ENCODE data around the gene SHANK1. TPM values are rescaled to one million over a fixed set of nuclear protein-coding genes. Genes with fewer than 3 reads are reported as not detected.

The SHANK1 gene
- total and polyA plus RNA-seq, 5 donors from 2014 or later: not detected

DNA sequence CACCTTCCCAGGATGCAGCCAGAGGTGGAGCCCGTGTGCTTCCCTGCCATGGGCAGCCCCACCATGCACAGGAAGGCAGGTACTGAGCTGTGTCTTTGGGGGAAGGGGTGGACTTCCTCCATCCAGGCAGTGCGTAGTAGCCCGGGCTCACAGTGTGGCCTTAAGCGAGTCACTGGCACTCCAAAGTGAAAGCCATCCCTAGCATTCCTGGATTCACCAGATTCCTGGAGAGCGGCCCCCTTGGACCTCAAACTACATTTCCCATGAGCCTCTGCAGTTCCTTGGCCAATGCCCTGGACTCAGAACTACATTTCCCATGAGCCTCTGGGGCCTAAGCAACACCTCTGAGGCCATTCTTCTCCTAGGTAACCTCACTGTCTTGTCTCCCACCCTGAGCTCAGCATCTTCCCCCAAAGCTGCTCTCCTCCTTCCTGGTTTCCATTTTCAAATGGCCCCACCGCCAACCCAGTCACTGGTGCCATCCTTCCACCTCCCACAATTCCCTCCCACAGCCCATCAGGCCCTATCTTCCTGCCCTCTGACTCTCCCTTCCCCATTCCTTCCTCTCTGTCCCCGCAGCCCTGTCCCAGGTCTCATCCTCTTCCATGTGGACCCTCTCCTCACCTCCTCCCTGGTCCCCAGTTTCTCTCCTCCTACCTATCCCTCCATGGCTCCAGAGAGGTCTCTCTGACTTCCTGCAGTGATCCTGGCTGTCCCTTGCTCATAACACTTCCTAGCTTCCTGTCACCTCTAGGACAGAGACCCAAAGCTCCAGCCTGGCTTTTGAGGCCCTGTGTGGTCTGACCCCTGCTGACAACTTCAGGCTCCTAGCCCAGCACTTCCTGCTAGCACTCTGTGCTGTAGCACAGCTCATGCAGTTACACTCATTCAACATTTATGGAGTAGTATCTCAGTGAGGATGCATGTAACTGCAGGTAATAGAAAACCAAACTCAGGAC, 69.9 kb downstream of the SHANK1 start, which contains the start of gene C19orf81:
TSS of gene C19orf81 (plus strand) at position 13 of the 959 bp plus-strand sequence. CDS start at position 13, 0 bp downstream.
- Mint-ChIP-seq H3K4me1 (no peaks in the 10 kb centered on the region), H3K27me3 (peaks cover 12% of the 10 kb centered on the region), H3K27ac (no peak within 1 kb of the TSS), H3K4me3 (no peak within 1 kb of the TSS), H3K36me3 (no peaks in the 10 kb centered on the region), H3K9me3 (peaks cover 0 to 8% (median 3%) of the 10 kb centered on the region in 7 donors)
- Histone ChIP-seq H3K4me3 (ENCODE audit: low read depth, low read length) (no peak within 1 kb of the TSS), H3K9me3 (ENCODE audit: control insufficient read depth in 2 of 2, low read length in 2 of 2) (no peaks in the 10 kb centered on the region), H3K4me1 (ENCODE audit: control insufficient read depth, insufficient read depth, low read length, poor library complexity, severe bottlenecking) (no peaks in the 10 kb centered on the region), H3K36me3 (ENCODE audit: control insufficient read depth, insufficient read depth, low read length) (no peaks in the 10 kb centered on the region), H3K27me3 (ENCODE audit: control insufficient read depth, insufficient read depth, low read length) (peaks cover 3% of the 10 kb centered on the region), H3K27ac (ENCODE audit: insufficient read depth, low read length, poor library complexity, severe bottlenecking) (no peak within 1 kb of the TSS)
- no peak for DNase-seq
- ATAC-seq (ENCODE audit: low read depth in 2 of 2): no peak

- no peaks in the 10 kb centered on the region for H3K36me3 ChIP-seq (ENCODE audit: control insufficient read depth, insufficient read depth, low read length)
- peaks cover 3% of the 10 kb centered on the region for H3K27me3 ChIP-seq (ENCODE audit: control insufficient read depth, insufficient read depth, low read length)
- no peaks in the 10 kb centered on the region for H3K36me3 Mint-ChIP-seq
- no peaks in the 10 kb centered on the region for H3K4me1 Mint-ChIP-seq
- ATAC-seq (ENCODE audit: low read depth in 2 of 2) (no peak), DNase-seq (no peak)
- H3K4me3 Mint-ChIP-seq: no peak overlapping the region
- H3K27me3 Mint-ChIP-seq: peaks cover 10% of the 10 kb centered on the region
- no peaks in the 10 kb centered on the region for H3K9me3 ChIP-seq (ENCODE audit: control insufficient read depth in 2 of 2, low read length in 2 of 2)
- H3K4me1 ChIP-seq (ENCODE audit: control insufficient read depth, insufficient read depth, low read length, poor library complexity, severe bottlenecking): no peaks in the 10 kb centered on the region
- H3K27ac Mint-ChIP-seq: no peak overlapping the region
- no peak overlapping the region for H3K4me3 ChIP-seq (ENCODE audit: low read depth, low read length)
- H3K27ac ChIP-seq (ENCODE audit: insufficient read depth, low read length, poor library complexity, severe bottlenecking): no peak overlapping the region
- peaks cover 0 to 8% (median 0%) of the 10 kb centered on the region in 7 donors for H3K9me3 Mint-ChIP-seq
Observed at GRCh38 chr19:50648659-50649058, 70.9 kb downstream of the SHANK1 start.

GRCh38 chr19:50647879-50648615, 71.6 kb downstream of the SHANK1 start:
- ATAC-seq (ENCODE audit: low read depth in 2 of 2): no peak
- Histone ChIP-seq H3K27ac (ENCODE audit: insufficient read depth, low read length, poor library complexity, severe bottlenecking) (no peak overlapping the region), H3K36me3 (ENCODE audit: control insufficient read depth, insufficient read depth, low read length) (no peaks in the 10 kb centered on the region), H3K27me3 (ENCODE audit: control insufficient read depth, insufficient read depth, low read length) (peaks cover 3% of the 10 kb centered on the region), H3K4me1 (ENCODE audit: control insufficient read depth, insufficient read depth, low read length, poor library complexity, severe bottlenecking) (no peaks in the 10 kb centered on the region), H3K9me3 (ENCODE audit: control insufficient read depth in 2 of 2, low read length in 2 of 2) (no peaks in the 10 kb centered on the region), H3K4me3 (ENCODE audit: low read depth, low read length) (no peak overlapping the region)
- peaks cover 0 to 6% (median 0%) of the 10 kb centered on the region in 7 donors for H3K9me3 Mint-ChIP-seq
- H3K4me3 Mint-ChIP-seq: no peak overlapping the region
- H3K4me1 Mint-ChIP-seq: no peaks in the 10 kb centered on the region
- no peak for DNase-seq
- no peak overlapping the region for H3K27ac Mint-ChIP-seq
- no peaks in the 10 kb centered on the region for H3K36me3 Mint-ChIP-seq
- peaks cover 8% of the 10 kb centered on the region for H3K27me3 Mint-ChIP-seq

GRCh38 chr19:50646074-50646807, 73.4 kb downstream of the SHANK1 start:
- no peak overlapping the region for H3K27ac Mint-ChIP-seq
- no peak overlapping the region for H3K27ac ChIP-seq (ENCODE audit: insufficient read depth, low read length, poor library complexity, severe bottlenecking)
- H3K4me3 Mint-ChIP-seq: no peak overlapping the region
- no peaks in the 10 kb centered on the region for H3K36me3 ChIP-seq (ENCODE audit: control insufficient read depth, insufficient read depth, low read length)
- peaks cover 7% of the 10 kb centered on the region for H3K27me3 Mint-ChIP-seq
- H3K9me3 Mint-ChIP-seq: peaks cover 0 to 5% (median 0%) of the 10 kb centered on the region in 7 donors
- H3K27me3 ChIP-seq (ENCODE audit: control insufficient read depth, insufficient read depth, low read length): peaks cover 7% of the 10 kb centered on the region
- DNase-seq (no peak), ATAC-seq (ENCODE audit: low read depth in 2 of 2) (no peak)
- no peaks in the 10 kb centered on the region for H3K4me1 ChIP-seq (ENCODE audit: control insufficient read depth, insufficient read depth, low read length, poor library complexity, severe bottlenecking)
- no peak overlapping the region for H3K4me3 ChIP-seq (ENCODE audit: low read depth, low read length)
- no peaks in the 10 kb centered on the region for H3K9me3 ChIP-seq (ENCODE audit: control insufficient read depth in 2 of 2, low read length in 2 of 2)
- H3K4me1 Mint-ChIP-seq: no peaks in the 10 kb centered on the region
- no peaks in the 10 kb centered on the region for H3K36me3 Mint-ChIP-seq

GRCh38 chr19:50645107-50645506, 74.5 kb downstream of the SHANK1 start:
- Histone ChIP-seq H3K4me3 (ENCODE audit: low read depth, low read length) (no peak overlapping the region), H3K27ac (ENCODE audit: insufficient read depth, low read length, poor library complexity, severe bottlenecking) (no peak overlapping the region), H3K27me3 (ENCODE audit: control insufficient read depth, insufficient read depth, low read length) (peaks cover 10% of the 10 kb centered on the region), H3K9me3 (ENCODE audit: control insufficient read depth in 2 of 2, low read length in 2 of 2) (no peaks in the 10 kb centered on the region), H3K4me1 (ENCODE audit: control insufficient read depth, insufficient read depth, low read length, poor library complexity, severe bottlenecking) (no peaks in the 10 kb centered on the region), H3K36me3 (ENCODE audit: control insufficient read depth, insufficient read depth, low read length) (no peaks in the 10 kb centered on the region)
- H3K27ac Mint-ChIP-seq: no peak overlapping the region
- peaks cover 14% of the 10 kb centered on the region for H3K27me3 Mint-ChIP-seq
- no peaks in the 10 kb centered on the region for H3K36me3 Mint-ChIP-seq
- peaks cover 0 to 2% (median 0%) of the 10 kb centered on the region in 4 donors for H3K4me1 Mint-ChIP-seq
- DNase-seq (no peak), ATAC-seq (ENCODE audit: low read depth in 2 of 2) (no peak)
- peaks cover 0 to 7% (median 0%) of the 10 kb centered on the region in 7 donors for H3K9me3 Mint-ChIP-seq
- H3K4me3 Mint-ChIP-seq: no peak overlapping the region

- peaks cover 10% of the 10 kb centered on the region for H3K27me3 ChIP-seq (ENCODE audit: control insufficient read depth, insufficient read depth, low read length)
- DNase-seq (no peak), ATAC-seq (ENCODE audit: low read depth in 2 of 2) (no peak)
- H3K9me3 ChIP-seq (ENCODE audit: control insufficient read depth in 2 of 2, low read length in 2 of 2): no peaks in the 10 kb centered on the region
- Mint-ChIP-seq H3K27me3 (peaks cover 18% of the 10 kb centered on the region), H3K4me3 (no peak overlapping the region), H3K36me3 (no peaks in the 10 kb centered on the region), H3K4me1 (peaks cover 0 to 3% (median 0%) of the 10 kb centered on the region in 4 donors), H3K27ac (no peak overlapping the region), H3K9me3 (peaks cover 0 to 6% (median 0%) of the 10 kb centered on the region in 7 donors)
- no peak overlapping the region for H3K27ac ChIP-seq (ENCODE audit: insufficient read depth, low read length, poor library complexity, severe bottlenecking)
- H3K36me3 ChIP-seq (ENCODE audit: control insufficient read depth, insufficient read depth, low read length): no peaks in the 10 kb centered on the region
- no peak overlapping the region for H3K4me3 ChIP-seq (ENCODE audit: low read depth, low read length)
- H3K4me1 ChIP-seq (ENCODE audit: control insufficient read depth, insufficient read depth, low read length, poor library complexity, severe bottlenecking): peaks cover under 1% of the 10 kb centered on the region
Observed at GRCh38 chr19:50644315-50644915, 75.2 kb downstream of the SHANK1 start.

GRCh38 chr19:50640368-50640767, 79.2 kb downstream of the SHANK1 start:
- H3K27me3 ChIP-seq (ENCODE audit: control insufficient read depth, insufficient read depth, low read length): peaks cover 16% of the 10 kb centered on the region
- peaks cover 0 to 19% (median 2%) of the 10 kb centered on the region in 4 donors for H3K4me1 Mint-ChIP-seq
- no peak for DNase-seq
- H3K4me1 ChIP-seq (ENCODE audit: control insufficient read depth, insufficient read depth, low read length, poor library complexity, severe bottlenecking): peaks cover 4% of the 10 kb centered on the region
- H3K27ac Mint-ChIP-seq: no peak overlapping the region
- no peak overlapping the region for H3K27ac ChIP-seq (ENCODE audit: insufficient read depth, low read length, poor library complexity, severe bottlenecking)
- peaks cover 3 to 4% of the 10 kb centered on the region in 2 experiments for H3K9me3 ChIP-seq (ENCODE audit: control insufficient read depth in 2 of 2, low read length in 2 of 2)
- peaks cover 0 to 14% (median 1%) of the 10 kb centered on the region in 7 donors for H3K9me3 Mint-ChIP-seq
- H3K4me3 ChIP-seq (ENCODE audit: low read depth, low read length): no peak overlapping the region
- H3K4me3 Mint-ChIP-seq: no peak overlapping the region
- ATAC-seq (ENCODE audit: low read depth in 2 of 2): no peak
- peaks cover 32% of the 10 kb centered on the region for H3K27me3 Mint-ChIP-seq
- H3K36me3 ChIP-seq (ENCODE audit: control insufficient read depth, insufficient read depth, low read length): no peaks in the 10 kb centered on the region
- H3K36me3 Mint-ChIP-seq: peaks cover 13% of the 10 kb centered on the region
